ENCODE measurements around the gene ABCB9.

GRCh38 chr12:123003257-123003656, 37.0 kb upstream of the ABCB9 start:
- TF ChIP-seq CTCF (IDR thresholded peaks at IDR 0.05; ENCODE audit: control extremely low read depth in 1 of 3, insufficient read depth in 1 of 3, low read depth in 1 of 3, low read length in 3 of 3) (no peak; a peak in 1 of 4 replicates), EZH2 (IDR thresholded peaks at IDR 0.05; ENCODE audit: low read depth, low read length, severe bottlenecking) (no peak), EGR1 (IDR thresholded peaks at IDR 0.05; ENCODE audit: borderline replicate concordance, low read depth, low read length) (no peak), CREB1 (IDR thresholded peaks at IDR 0.05) (no peak), POLR2A (IDR thresholded peaks at IDR 0.05; ENCODE audit: control extremely low read depth in 1 of 2, low read depth in 2 of 2, low read length in 2 of 2) (no peak), FOSL1 (IDR thresholded peaks at IDR 0.05; ENCODE audit: insufficient read depth, low read depth, low read length) (no peak)

Measured in H1 (cell line).